ENCODE data around the gene TICRR.

TICRR gene

DNA sequence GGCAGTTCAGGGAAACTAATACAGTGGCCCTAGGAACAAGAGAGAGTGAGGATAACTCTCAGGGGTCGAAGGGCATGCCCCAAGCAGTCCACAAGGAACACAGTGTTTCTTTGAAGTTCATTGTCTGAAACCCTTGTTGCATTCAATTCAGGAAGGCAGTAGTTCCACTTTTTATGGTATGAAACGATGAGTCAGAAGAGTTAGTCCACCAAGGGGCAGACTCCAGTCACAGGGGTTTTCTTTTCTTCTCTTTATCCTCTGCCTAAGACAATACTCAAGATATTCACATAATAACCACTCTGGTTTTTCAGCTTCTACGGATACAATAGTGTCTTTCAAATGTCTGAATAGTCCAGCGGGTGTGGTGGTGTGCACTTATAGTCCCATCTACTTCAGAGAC, 23.7 kb upstream of the TICRR start:
- DNase-seq (ENCODE audit: extremely low spot score): no peak
- POLR2A ChIA-PET: no interaction called here
- CTCF ChIA-PET: no interaction called here
- no peak for TF ChIP-seq ZNF384 (IDR thresholded peaks at IDR 0.05)
- no peak for TF ChIP-seq SUZ12 (IDR thresholded peaks at IDR 0.05)
- TF ChIP-seq FOXK2 (IDR thresholded peaks at IDR 0.05): no peak
- TF ChIP-seq TARDBP (IDR thresholded peaks at IDR 0.05): no peak
- no peak for TF ChIP-seq SP1 (IDR thresholded peaks at IDR 0.05)
- no peak for TF ChIP-seq NFRKB (IDR thresholded peaks at IDR 0.05)
- TF ChIP-seq CTBP1 (IDR thresholded peaks at IDR 0.05; ENCODE audit: borderline replicate concordance): no peak
- TF ChIP-seq ELF4 (IDR thresholded peaks at IDR 0.05): no peak
- no peak for TF ChIP-seq LEF1 (IDR thresholded peaks at IDR 0.05; ENCODE audit: borderline replicate concordance)

DNA sequence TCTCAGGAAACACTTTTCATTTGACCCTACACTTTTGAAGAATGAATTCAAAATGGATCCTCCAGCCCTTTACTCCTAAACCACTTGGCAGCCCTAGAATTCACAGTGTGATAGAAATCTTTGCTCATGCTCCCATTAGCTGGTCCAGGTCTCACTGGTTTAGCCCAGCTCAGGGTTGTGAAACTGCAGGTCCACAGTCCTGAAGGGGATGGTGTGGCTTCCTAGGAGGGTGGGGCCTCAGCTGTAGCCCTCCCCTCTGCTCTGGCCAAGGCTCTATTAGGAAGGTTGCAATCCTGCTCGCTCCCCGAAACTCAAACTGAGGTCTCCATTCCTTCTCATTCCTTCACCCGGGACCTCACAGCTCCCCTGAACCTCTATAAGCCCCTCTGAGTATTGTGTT, 21.6 kb upstream of the TICRR start:
- TF ChIP-seq FOXA1 (IDR thresholded peaks at IDR 0.05): no peak
- no peak for TF ChIP-seq LEF1 (IDR thresholded peaks at IDR 0.05; ENCODE audit: borderline replicate concordance)
- TF ChIP-seq, protein P1, sequence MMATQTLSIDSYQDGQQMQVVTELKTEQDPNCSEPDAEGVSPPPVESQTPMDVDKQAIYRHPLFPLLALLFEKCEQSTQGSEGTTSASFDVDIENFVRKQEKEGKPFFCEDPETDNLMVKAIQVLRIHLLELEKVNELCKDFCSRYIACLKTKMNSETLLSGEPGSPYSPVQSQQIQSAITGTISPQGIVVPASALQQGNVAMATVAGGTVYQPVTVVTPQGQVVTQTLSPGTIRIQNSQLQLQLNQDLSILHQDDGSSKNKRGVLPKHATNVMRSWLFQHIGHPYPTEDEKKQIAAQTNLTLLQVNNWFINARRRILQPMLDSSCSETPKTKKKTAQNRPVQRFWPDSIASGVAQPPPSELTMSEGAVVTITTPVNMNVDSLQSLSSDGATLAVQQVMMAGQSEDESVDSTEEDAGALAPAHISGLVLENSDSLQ (IDR thresholded peaks at IDR 0.05): no peak
- no peak for TF ChIP-seq ELF4 (IDR thresholded peaks at IDR 0.05)
- TF ChIP-seq BHLHE40 (IDR thresholded peaks at IDR 0.05; ENCODE audit: borderline replicate concordance): no peak
- no peak for TF ChIP-seq ZNF384 (IDR thresholded peaks at IDR 0.05)
- no peak for TF ChIP-seq SP1 (IDR thresholded peaks at IDR 0.05)
- no peak for TF ChIP-seq CTBP1 (IDR thresholded peaks at IDR 0.05; ENCODE audit: borderline replicate concordance)
- TF ChIP-seq FOXM1 (IDR thresholded peaks at IDR 0.05; ENCODE audit: borderline replicate concordance): no peak
- TF ChIP-seq SUZ12 (IDR thresholded peaks at IDR 0.05): no peak
- no peak for TF ChIP-seq ARNT (IDR thresholded peaks at IDR 0.05)
- TF ChIP-seq HDGF (IDR thresholded peaks at IDR 0.05; ENCODE audit: borderline replicate concordance): no peak
- TF ChIP-seq L3MBTL2 (conservative IDR thresholded peaks at IDR 0.05): no peak
- no peak for TF ChIP-seq FOXK2 (IDR thresholded peaks at IDR 0.05)
- TF ChIP-seq NFRKB (IDR thresholded peaks at IDR 0.05): no peak
- no peak for TF ChIP-seq TARDBP (IDR thresholded peaks at IDR 0.05)
- POLR2A ChIA-PET: interaction anchor here (2.7 kb wide), 1 partner anchor 21 kb away, joined by 13 read pairs; the partner anchor contains the start of gene TICRR
- CTCF ChIA-PET: interaction anchor here (1.1 kb wide), 1 partner anchor 10 kb away, joined by 5 read pairs; no protein-coding TSS in a partner anchor
- DNase-seq (ENCODE audit: extremely low spot score): no peak

DNA sequence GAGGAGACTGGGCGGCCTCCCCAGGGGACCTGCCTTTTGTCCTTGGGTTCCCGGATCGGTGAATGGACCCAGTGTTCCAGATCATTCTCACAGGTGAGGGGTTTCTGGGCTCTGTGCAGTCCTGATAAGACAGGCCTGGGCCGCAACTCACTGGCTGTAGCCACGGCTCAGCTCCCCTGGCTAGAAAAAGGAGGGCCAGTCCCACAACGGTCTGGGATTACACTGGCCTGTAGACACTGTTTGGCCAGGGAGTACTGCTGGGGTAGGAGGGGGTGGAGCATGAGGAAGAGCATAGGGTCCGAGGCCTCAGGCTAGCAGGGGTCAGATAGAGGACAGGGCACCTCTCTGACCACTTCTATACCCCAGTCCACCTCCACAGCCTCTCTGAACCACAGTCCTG, 21.0 kb upstream of the TICRR start:
- CTCF ChIA-PET: interaction anchor here (0.8 to 1.2 kb wide), 4 partner anchors 9 to 112 kb away, joined by 3 to 7 read pairs (median 4); partner anchors contain the start of gene TICRR

DNA sequence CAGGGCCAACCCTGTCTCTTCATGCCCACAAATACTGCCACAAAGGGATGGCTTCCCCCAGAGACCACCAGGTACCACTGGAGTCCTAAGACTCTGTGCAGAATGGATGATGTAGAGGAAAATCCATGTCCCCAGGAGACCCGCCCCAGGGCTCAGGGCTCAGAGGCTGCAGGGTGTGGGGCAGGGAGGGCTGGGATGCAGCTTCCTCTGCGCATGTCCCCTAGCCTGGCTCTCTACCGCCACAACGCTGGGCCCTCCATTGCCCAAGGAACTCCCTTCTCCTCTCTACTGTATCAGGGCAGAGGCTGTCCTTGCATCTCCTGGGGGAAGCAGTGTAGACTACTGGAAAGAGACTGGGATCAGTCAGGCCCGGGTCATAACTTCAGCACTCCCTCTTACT, 19.5 kb upstream of the TICRR start:
- DNase-seq (ENCODE audit: extremely low spot score): no peak
- CTCF ChIA-PET: no interaction called here
- TF ChIP-seq SP1 (IDR thresholded peaks at IDR 0.05): no peak
- TF ChIP-seq L3MBTL2 (conservative IDR thresholded peaks at IDR 0.05): no peak
- TF ChIP-seq FOXA1 (IDR thresholded peaks at IDR 0.05): no peak
- no peak for TF ChIP-seq NFRKB (IDR thresholded peaks at IDR 0.05)
- no peak for TF ChIP-seq LEF1 (IDR thresholded peaks at IDR 0.05; ENCODE audit: borderline replicate concordance)
- no peak for TF ChIP-seq ZNF384 (IDR thresholded peaks at IDR 0.05)
- TF ChIP-seq ARNT (IDR thresholded peaks at IDR 0.05): no peak
- TF ChIP-seq BHLHE40 (IDR thresholded peaks at IDR 0.05; ENCODE audit: borderline replicate concordance): no peak
- TF ChIP-seq FOXM1 (IDR thresholded peaks at IDR 0.05; ENCODE audit: borderline replicate concordance): no peak
- TF ChIP-seq HDGF (IDR thresholded peaks at IDR 0.05; ENCODE audit: borderline replicate concordance): no peak
- POLR2A ChIA-PET: interaction anchor here (2.7 kb wide), 1 partner anchor 19 kb away, joined by 13 read pairs; the partner anchor contains the start of gene TICRR

More for the DNA sequence above, 21.0 kb upstream of the TICRR start:
- POLR2A ChIA-PET: interaction anchor here (2.7 kb wide), 1 partner anchor 21 kb away, joined by 13 read pairs; the partner anchor contains the start of gene TICRR
- no peak for DNase-seq (ENCODE audit: extremely low spot score)
- TF ChIP-seq FOXM1 (IDR thresholded peaks at IDR 0.05; ENCODE audit: borderline replicate concordance) (no peak), SP1 (IDR thresholded peaks at IDR 0.05) (no peak), TARDBP (IDR thresholded peaks at IDR 0.05) (no peak), NFRKB (IDR thresholded peaks at IDR 0.05) (no peak), FOXA1 (IDR thresholded peaks at IDR 0.05) (no peak), SUZ12 (IDR thresholded peaks at IDR 0.05) (no peak), LEF1 (IDR thresholded peaks at IDR 0.05; ENCODE audit: borderline replicate concordance) (no peak)

DNA sequence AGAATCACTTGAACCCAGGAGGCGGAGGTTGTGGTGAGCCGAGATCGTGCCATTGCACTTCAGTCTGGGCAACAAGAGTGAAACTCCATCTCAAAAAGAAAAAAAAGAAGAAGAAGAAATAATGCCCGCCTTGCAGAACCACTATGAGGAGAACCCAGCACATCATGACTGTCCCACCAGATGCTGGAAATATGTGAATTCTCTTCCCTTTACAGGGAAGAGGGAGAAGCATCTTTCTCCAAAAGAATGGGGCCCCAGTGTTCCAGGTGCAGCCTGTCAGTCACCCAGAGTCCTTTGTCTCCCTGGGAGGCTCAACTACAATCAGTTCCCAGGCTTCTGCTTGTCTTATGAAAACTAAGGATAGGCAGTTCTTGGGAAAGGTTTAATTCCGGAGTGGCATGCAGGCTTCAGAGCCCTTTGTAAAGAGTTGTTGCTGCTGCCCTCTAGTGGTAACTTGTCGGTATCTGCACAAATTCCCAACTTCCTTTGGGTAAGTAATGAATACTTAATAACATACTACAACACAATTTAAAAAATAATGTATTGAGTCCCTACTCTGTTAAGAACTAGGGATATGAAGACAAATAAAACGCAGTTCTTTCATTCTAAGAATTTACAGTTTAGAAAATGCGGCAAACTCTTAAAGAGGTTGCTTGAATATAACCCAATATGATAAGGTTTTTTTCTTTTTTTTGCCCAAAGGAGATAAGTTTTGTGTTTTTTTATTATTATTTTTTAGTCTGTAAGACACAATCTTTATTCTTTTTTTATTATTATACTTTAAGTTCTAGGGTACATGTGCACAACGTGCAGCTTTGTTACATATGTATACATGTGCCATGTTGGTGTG, 18.6 kb upstream of the TICRR start:
- ChIA-PET POLR2A (no interaction called here), CTCF (no interaction called here)
- no peak for TF ChIP-seq FOXK2 (IDR thresholded peaks at IDR 0.05)
- TF ChIP-seq, protein P1 (IDR thresholded peaks at IDR 0.05): peak; percentile 50; the same call in 1 of the 2 replicates
- DNase-seq (ENCODE audit: extremely low spot score): peak; percentile 73

DNA sequence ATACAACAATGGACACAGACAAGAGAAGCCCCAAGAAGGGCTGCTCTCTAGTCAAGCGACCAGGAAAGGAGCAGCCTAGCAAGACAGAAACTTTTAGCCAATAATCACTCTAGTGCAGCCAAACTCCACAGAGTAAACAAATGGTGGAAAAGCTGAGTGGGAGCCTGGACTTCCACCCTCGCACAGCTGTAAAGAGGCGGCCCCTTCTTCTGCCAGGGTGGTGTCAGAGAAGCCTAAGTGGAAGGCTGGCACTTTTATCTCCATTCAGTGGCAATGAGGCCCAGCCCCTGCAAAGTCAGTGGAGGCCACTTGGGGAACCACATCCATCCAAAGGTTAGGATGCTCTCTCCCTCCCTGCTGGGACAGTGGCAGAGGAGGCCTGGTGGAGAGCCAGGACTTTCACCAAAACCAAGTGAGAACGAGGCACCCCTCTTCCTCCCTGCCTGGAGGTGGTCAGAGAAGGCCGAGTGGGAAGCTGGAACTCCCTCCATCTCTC, 15.5 kb upstream of the TICRR start:
- no peak for TF ChIP-seq SP1 (IDR thresholded peaks at IDR 0.05)
- TF ChIP-seq, protein P1 (IDR thresholded peaks at IDR 0.05): no peak
- no peak for TF ChIP-seq FOXM1 (IDR thresholded peaks at IDR 0.05; ENCODE audit: borderline replicate concordance)
- TF ChIP-seq FOXA1 (IDR thresholded peaks at IDR 0.05): no peak
- no peak for TF ChIP-seq LEF1 (IDR thresholded peaks at IDR 0.05; ENCODE audit: borderline replicate concordance)
- no peak for TF ChIP-seq HDGF (IDR thresholded peaks at IDR 0.05; ENCODE audit: borderline replicate concordance)
- no peak for TF ChIP-seq SUZ12 (IDR thresholded peaks at IDR 0.05)
- TF ChIP-seq FOXK2 (IDR thresholded peaks at IDR 0.05): no peak
- TF ChIP-seq CTBP1 (IDR thresholded peaks at IDR 0.05; ENCODE audit: borderline replicate concordance): no peak
- TF ChIP-seq ELF4 (IDR thresholded peaks at IDR 0.05): no peak
- no peak for TF ChIP-seq L3MBTL2 (conservative IDR thresholded peaks at IDR 0.05)
- TF ChIP-seq ARNT (IDR thresholded peaks at IDR 0.05): no peak
- TF ChIP-seq BHLHE40 (IDR thresholded peaks at IDR 0.05; ENCODE audit: borderline replicate concordance): no peak
- no peak for TF ChIP-seq NFRKB (IDR thresholded peaks at IDR 0.05)
- TF ChIP-seq ZNF384 (IDR thresholded peaks at IDR 0.05): no peak
- TF ChIP-seq TARDBP (IDR thresholded peaks at IDR 0.05): no peak
- CTCF ChIA-PET: no interaction called here
- POLR2A ChIA-PET: interaction anchor here (2.6 kb wide), 1 partner anchor 15 kb away, joined by 14 read pairs; the partner anchor contains the start of gene TICRR
- no peak for DNase-seq (ENCODE audit: extremely low spot score)
